Measurements from ENCODE around the gene KRTAP4-11. TPM values are rescaled to one million over a fixed set of nuclear protein-coding genes. Genes with fewer than 3 reads are reported as not detected.
"Not testable (repeated sequence)": the region's sequence is repeated elsewhere in the genome, so short reads cannot be mapped to it uniquely, and the experiment has no call there.

Gene KRTAP4-11
- total RNA-seq, 1 donor from 2014 or later = not detected

GRCh38 chr17:41150026-41150425 is 31.9 kb upstream of the KRTAP4-11 start:
- TF ChIP-seq CTCF (IDR thresholded peaks at IDR 0.05) = no peak
- DNase-seq (ENCODE audit: low spot score in 2 of 2) = no peak
- no peaks in the 10 kb centered on the region for H3K27me3 ChIP-seq
- H3K4me3 ChIP-seq = no peak overlapping the region
- no peak overlapping the region for H3K27ac ChIP-seq
- H3K36me3 ChIP-seq = no peaks in the 10 kb centered on the region
- H3K4me1 ChIP-seq = no peaks in the 10 kb centered on the region
- no peaks in the 10 kb centered on the region for H3K9me3 ChIP-seq
- intact Hi-C loops (cut with DNase I) = no loop called here

DNA sequence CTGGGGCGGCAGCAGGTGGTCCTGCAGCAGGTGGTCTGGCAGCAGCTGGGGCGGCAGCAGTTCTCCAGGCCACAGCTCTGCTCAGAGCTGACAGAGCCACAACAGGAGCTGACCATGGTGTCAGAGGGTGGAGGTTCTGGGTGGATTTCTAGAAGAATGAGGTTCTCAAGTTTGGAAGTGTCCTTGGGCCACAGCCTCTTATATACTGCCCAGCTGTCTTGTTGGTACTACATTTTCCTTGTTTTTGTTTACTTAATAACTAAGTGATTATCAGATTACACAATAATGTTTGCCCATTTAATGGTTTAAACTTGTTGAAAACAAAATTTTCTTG is 31.4 kb upstream of the KRTAP4-11 start, which contains the start of gene KRTAP4-5:
KRTAP4-5 (minus strand) TSS at position 174 of the 334 bp plus-strand sequence; CDS start at position 116, 58 bp downstream.
- no peak for DNase-seq (ENCODE audit: low spot score in 2 of 2)

GRCh38 chr17:41148971-41149651 is 30.9 kb upstream of the KRTAP4-11 start:
- H3K4me3 ChIP-seq; intact Hi-C loops (cut with DNase I); H3K9me3 ChIP-seq; H3K4me1 ChIP-seq; DNase-seq (ENCODE audit: low spot score in 2 of 2); H3K27me3 ChIP-seq; H3K27ac ChIP-seq; H3K36me3 ChIP-seq: not testable (repeated sequence)

More for the DNA sequence above, 31.4 kb upstream of the KRTAP4-11 start, which contains the start of gene KRTAP4-5:
- Histone ChIP-seq H3K36me3 (no peaks in the 10 kb centered on the region), H3K4me1 (no peaks in the 10 kb centered on the region), H3K27me3 (no peaks in the 10 kb centered on the region), H3K9me3 (no peaks in the 10 kb centered on the region), H3K27ac (no peak within 1 kb of the TSS), H3K4me3 (no peak within 1 kb of the TSS)
- intact Hi-C loops (cut with DNase I) = no loop called here
- no peak for TF ChIP-seq CTCF (IDR thresholded peaks at IDR 0.05)

GRCh38 chr17:41147531-41148204 is 29.5 kb upstream of the KRTAP4-11 start:
- Histone ChIP-seq H3K27ac (no peak overlapping the region), H3K4me3 (no peak overlapping the region), H3K27me3 (no peaks in the 10 kb centered on the region), H3K9me3 (peaks cover 0 to 3% of the 10 kb centered on the region in 2 donors), H3K4me1 (no peaks in the 10 kb centered on the region), H3K36me3 (no peaks in the 10 kb centered on the region)
- no peak for DNase-seq (ENCODE audit: low spot score in 2 of 2)
- TF ChIP-seq CTCF (IDR thresholded peaks at IDR 0.05) = no peak
- intact Hi-C loops (cut with DNase I) = no loop called here

DNA sequence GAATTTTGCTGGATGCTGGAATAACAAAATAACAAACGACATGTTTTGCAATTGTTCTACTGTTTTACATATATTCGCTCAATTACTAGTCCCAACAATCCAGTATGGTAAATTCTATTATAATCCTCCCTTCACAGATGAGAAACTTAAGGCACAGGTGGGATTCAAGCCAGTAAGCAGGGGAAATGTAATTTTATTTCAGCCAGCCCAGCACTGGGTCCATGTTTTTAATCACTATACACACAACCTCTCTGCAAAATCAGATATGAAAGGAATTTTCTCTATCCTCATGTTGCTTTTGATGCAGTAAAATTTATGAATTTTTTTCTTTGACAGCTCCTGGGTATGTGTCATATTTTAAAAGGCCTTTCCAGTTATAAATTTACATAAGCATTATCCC is 27.1 kb upstream of the KRTAP4-11 start:
- Histone ChIP-seq H3K36me3 (no peaks in the 10 kb centered on the region), H3K27ac (no peak overlapping the region), H3K9me3 (peaks cover 0 to 3% of the 10 kb centered on the region in 2 donors), H3K4me3 (no peak overlapping the region), H3K4me1 (no peaks in the 10 kb centered on the region), H3K27me3 (no peaks in the 10 kb centered on the region)
- intact Hi-C loops (cut with DNase I) = no loop called here
- no peak for DNase-seq (ENCODE audit: low spot score in 2 of 2)
- no peak for TF ChIP-seq CTCF (IDR thresholded peaks at IDR 0.05)

DNA sequence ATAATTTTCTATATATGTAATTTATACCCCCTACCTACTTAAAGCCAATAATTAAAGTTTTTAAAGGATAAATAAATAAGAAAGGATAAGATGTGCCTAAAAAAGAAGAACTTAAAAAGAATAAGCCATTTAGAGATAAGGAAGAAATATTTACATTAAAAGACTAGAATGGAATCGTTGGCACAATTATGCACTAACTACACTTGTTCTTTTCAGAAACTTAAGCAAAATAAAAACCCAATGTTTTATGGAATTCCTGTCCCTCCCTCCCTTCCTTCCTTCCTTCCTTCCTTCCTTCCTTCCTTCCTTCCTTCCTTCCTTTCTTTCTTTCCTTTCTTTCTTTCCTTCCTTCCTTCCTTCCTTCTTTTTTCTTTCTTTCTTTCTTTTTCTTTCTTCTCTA is 26.7 kb upstream of the KRTAP4-11 start:
- Histone ChIP-seq H3K9me3 (peaks cover 0 to 3% of the 10 kb centered on the region in 2 donors), H3K27ac (no peak overlapping the region), H3K36me3 (no peaks in the 10 kb centered on the region), H3K4me1 (no peaks in the 10 kb centered on the region), H3K27me3 (no peaks in the 10 kb centered on the region), H3K4me3 (no peak overlapping the region)
- TF ChIP-seq CTCF (IDR thresholded peaks at IDR 0.05) = no peak
- DNase-seq (ENCODE audit: low spot score in 2 of 2) = no peak
- intact Hi-C loops (cut with DNase I) = no loop called here
